Fibroblast of the aortic adventitia (primary cell): ENCODE data around the gene ATP6V0C. TPM values are rescaled to one million over a fixed set of nuclear protein-coding genes. Genes with fewer than 3 reads are reported as not detected.

Experiments used
- DNase-seq: peaks from one replicate; pipeline ENCODE4 v3.0.0-alpha.2; 2010; ENCODE audit warnings: low read depth
- H3K4me3 ChIP-seq: 2 replicates; pipeline ENCODE4 v1.5.1; 2011; ENCODE audit warnings: low read depth, mild to moderate bottlenecking, control low read depth, low read length, moderate library complexity
- CTCF ChIP-seq: IDR thresholded peaks from 2 replicates; pipeline ENCODE4 v1.5.1; 2011; ENCODE audit warnings: mild to moderate bottlenecking, low read length, control low read depth, inconsistent platforms; ENCODE audit not compliant: insufficient read depth
- total RNA-seq: library from RNA; depleted of rRNA; stranded (reverse); fragments of >200 nt; gene quantifications from 2 replicates; pipeline ENCODE4 v1.2.3, GENCODE V29; 2012; ENCODE audit warnings: low replicate concordance

The ATP6V0C gene
- total RNA-seq, 1 donor = 48.9 TPM

GRCh38 chr16:2512735-2513404, 882 bp upstream of the ATP6V0C start:
- TF ChIP-seq CTCF = no peak
- peak overlapping the region; percentile 53 for H3K4me3 ChIP-seq
- no peak for DNase-seq

GRCh38 chr16:2514333-2515179, 804 bp downstream of the ATP6V0C start:
- no peak for DNase-seq
- TF ChIP-seq CTCF = no peak
- peak overlapping the region; percentile 89 for H3K4me3 ChIP-seq

- no peak for DNase-seq
- TF ChIP-seq CTCF = no peak
- H3K4me3 ChIP-seq = peak overlapping the region; percentile 89
Measured at GRCh38 chr16:2515180-2515851, 1.6 kb downstream of the ATP6V0C start.

- peak overlapping the region; percentile 32 for H3K4me3 ChIP-seq
- no peak for TF ChIP-seq CTCF
- no peak for DNase-seq
Measured at GRCh38 chr16:2516391-2517240, 2.9 kb downstream of the ATP6V0C start.

GRCh38 chr16:2517954-2518605, 4.3 kb downstream of the ATP6V0C start:
- no peak overlapping the region for H3K4me3 ChIP-seq
- no peak for DNase-seq
- no peak for TF ChIP-seq CTCF
